OCI-M1 (cell line): Measurements from ENCODE around the gene ZCCHC24.
A peak's percentile ranks its signal among the peaks of the same experiment; 100 is the strongest.

Experiments
- DNase-seq: peaks from one replicate; lab custom pipeline; 2025; lab: John Stamatoyannopoulos, UW

The ZCCHC24 gene

GRCh38 chr10:79397575-79398303 is 47.7 kb downstream of the ZCCHC24 start:
- DNase-seq = no peak

- no peak for DNase-seq
These were observed 48.4 kb downstream of the ZCCHC24 start for GRCh38 chr10:79397051-79397450.

- no peak for DNase-seq
These were observed 48.9 kb downstream of the ZCCHC24 start for GRCh38 chr10:79396520-79396919.

- no peak for DNase-seq
These were observed 50.8 kb downstream of the ZCCHC24 start for GRCh38 chr10:79394664-79395063.

GRCh38 chr10:79393924-79394610 is 51.4 kb downstream of the ZCCHC24 start:
- no peak for DNase-seq

GRCh38 chr10:79393221-79393923 is 52.1 kb downstream of the ZCCHC24 start:
- no peak for DNase-seq

- no peak for DNase-seq
These were observed 52.8 kb downstream of the ZCCHC24 start for GRCh38 chr10:79392506-79393176.

- DNase-seq = no peak
These were observed 53.4 kb downstream of the ZCCHC24 start for GRCh38 chr10:79392020-79392398.

GRCh38 chr10:79391231-79392019 is 54.0 kb downstream of the ZCCHC24 start:
- DNase-seq = peak; percentile 25

GRCh38 chr10:79390551-79391229 is 54.7 kb downstream of the ZCCHC24 start:
- no peak for DNase-seq

GRCh38 chr10:79390057-79390456 is 55.4 kb downstream of the ZCCHC24 start:
- no peak for DNase-seq

GRCh38 chr10:79387974-79388850 is 57.2 kb downstream of the ZCCHC24 start:
- DNase-seq = no peak

- DNase-seq = no peak
These were observed 57.9 kb downstream of the ZCCHC24 start for GRCh38 chr10:79387466-79387973.

- no peak for DNase-seq
These were observed 58.6 kb downstream of the ZCCHC24 start for GRCh38 chr10:79386637-79387465.

- no peak for DNase-seq
These were observed 59.5 kb downstream of the ZCCHC24 start for GRCh38 chr10:79385804-79386531.

- DNase-seq = no peak
These were observed 60.0 kb downstream of the ZCCHC24 start for GRCh38 chr10:79385392-79385795.

GRCh38 chr10:79384773-79385391 is 60.5 kb downstream of the ZCCHC24 start:
- DNase-seq = no peak
